DMS53 (cell line): Measurements from ENCODE around the gene FCGBP.
"Not testable (repeated sequence)": the region's sequence is repeated elsewhere in the genome, so short reads cannot be mapped to it uniquely, and the experiment has no call there.

Source experiments
- DNase-seq: peaks from one replicate; lab custom pipeline; 2025; lab: John Stamatoyannopoulos, UW

FCGBP gene

GRCh38 chr19:39917561-39918182 lies 16.8 kb downstream of the FCGBP start:
- DNase-seq: no peak

- DNase-seq: no peak
Observed at GRCh38 chr19:39916851-39917396, 17.5 kb downstream of the FCGBP start.

GRCh38 chr19:39916236-39916635 lies 18.2 kb downstream of the FCGBP start:
- DNase-seq: no peak

GRCh38 chr19:39915848-39916215 lies 18.6 kb downstream of the FCGBP start:
- DNase-seq: peak; percentile 86

DNA sequence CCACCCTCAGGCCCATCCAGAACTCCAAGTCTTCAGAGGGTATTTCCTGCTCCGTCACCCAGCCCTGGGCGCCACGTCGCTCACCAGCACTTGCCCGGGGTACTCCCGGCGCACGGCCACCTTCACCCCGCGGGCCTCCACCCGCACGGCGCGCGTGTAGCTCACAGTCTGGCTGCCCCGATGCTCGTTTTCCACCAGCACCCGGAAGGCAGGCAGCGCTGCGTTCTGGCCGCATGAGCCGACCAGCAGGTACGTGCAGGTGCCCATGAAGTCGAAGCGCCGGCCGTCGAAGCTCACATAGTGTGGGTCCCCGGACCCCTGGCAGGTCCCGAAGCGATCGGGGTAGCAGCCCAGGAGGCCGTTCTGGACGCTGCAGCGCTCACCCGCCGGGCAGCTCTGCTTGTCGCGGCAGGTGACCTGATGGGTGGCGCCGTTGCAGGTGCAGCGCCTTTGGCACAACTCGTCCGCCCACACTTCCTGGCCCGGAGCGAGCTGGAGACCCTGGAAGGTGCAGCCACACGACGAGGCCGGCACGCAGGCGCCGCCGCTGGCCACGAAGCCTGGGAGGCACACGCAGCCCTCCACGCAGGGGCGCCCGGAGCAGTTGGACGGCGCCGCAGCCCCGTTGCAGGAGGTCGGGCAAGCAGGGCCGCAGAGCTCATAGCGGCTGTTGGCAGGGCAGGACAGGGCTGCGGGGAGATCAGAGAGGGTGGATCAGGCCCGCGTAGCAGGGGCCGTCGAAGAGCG lies 19.2 kb downstream of the FCGBP start:
- peak; percentile 91 for DNase-seq

DNA sequence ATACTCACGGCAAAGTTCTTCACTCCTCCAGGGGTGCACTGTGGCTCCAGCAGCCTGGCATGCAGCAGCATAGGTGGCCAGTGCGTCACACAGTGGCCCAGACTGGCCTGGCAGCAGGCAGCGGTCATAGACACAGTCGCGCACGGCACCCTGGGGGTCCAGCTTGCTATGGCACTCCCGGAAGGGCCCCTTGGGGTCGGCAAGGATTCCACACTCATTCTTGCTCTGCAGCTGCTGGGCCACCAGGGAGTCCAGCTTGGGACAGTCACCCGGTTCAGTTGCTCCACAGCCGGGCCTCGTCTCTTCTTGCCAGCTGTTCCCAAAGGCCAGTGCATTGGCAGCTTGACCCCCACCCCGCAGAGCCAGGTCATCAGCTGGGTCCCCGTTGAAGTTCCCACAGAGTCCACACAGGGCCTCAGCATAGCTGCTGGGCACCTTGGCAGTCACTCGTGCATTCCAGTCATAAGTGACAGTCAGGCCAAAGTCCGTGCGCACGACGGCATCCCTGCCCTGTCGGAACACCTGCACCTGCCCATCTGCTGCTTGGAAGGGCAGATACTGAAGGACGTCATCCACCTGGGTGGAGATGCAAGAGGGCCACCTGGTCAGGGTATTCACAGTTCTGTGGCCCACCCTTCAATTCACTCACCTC lies 20.6 kb downstream of the FCGBP start:
- peak; percentile 95 for DNase-seq

DNA sequence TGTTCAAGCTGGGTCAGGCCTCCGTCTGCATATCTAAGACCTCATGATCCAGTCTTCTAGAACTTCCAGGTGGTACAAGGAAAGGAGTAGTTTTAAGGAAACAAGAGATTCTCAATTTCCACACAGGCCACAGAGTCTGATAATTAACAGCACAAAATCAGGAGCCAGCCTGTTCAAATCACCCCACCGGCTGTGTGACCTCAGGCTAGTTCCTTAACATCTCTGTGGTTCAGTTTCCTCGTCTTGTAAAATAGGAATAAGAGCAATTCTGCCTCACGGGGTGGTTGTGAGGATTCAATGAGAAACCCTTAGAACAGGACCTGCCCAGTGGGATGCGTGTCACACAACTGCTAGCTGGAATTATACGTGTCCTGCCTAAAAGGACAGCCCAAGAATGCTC lies 25.6 kb downstream of the FCGBP start:
- no peak for DNase-seq

DNA sequence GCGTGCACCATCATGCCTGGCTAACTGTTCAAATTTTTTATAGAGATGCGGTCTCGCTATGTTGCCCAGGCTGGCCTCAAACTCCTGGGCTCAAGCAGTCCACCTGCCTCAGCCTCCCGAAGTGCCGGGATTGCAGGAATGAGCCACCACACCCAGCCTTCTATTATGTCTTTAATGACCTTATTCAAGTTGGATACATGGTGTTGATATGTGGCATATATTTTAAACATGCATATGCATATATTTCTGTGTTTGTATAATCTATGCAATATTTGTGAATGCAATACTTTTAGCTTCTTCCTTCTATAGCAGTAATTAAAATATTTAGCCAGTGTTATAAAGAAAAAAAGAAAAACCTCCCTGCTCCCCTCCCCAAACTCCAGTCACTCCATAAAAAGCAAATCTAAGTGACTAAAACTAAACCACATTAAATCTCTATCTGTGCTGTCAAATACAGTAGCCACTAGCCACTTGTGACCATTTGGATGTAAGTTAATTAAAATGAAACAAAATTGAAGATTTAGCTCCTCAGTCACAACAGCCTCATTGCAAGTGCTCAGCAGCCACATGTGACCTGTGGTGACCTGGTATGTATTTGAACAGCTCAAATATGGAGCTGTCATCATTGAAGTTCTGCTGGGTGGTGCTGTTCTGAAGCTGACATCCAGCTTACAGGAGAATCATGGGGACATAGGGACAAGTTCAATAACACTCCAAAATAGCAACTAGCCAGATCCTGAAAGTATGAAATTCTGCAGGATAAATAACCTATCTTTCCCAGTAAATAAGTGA lies 27.4 kb downstream of the FCGBP start:
- DNase-seq: no peak

DNA sequence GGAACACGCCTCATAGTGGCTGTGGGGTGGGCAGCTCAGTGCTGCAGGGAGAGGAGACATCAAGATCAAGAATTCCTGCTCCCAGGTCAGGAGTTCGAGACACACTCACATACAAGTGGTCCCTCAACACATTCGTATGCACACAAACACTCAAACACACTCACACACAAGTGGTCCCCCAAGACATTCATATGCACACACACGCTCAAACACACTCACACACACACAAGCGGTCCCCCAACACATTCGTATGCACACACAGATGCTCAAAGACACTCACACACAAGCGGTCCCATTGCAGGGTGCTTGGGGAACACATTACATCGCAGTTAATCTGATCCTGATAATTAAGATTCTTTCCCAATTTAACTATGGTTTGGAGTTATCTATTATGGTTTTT lies 28.2 kb downstream of the FCGBP start:
- no peak for DNase-seq

DNA sequence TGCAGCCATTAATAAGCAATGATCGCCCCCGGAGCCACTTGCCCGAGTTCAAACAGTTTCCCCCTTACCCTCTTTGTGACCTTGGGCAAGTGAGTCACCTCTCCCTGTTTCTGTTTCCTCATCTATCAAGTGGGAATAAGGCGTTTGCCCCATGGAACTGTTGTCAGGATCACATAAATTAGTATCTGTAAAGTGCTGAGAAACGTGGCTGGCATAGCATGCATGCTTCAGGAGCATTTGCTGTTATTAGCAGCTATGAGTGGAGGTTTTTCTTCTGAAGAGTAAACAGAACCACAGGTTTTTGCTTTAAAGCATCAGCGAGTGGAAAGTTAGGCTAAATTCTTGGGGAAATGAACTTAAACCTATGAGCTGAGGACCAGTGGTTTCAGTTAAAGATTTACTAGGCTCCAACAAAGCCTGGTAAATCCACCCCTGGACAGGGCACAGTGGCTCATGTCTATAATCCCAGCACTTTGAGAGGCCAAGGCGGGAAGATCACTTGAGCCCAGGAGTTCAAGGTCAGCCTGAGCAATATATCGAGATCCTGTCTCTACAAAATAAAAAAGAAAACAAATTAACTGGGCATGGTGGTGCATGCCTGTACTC lies 30.8 kb downstream of the FCGBP start:
- DNase-seq: not testable (repeated sequence)

GRCh38 chr19:39902326-39902725 lies 32.1 kb downstream of the FCGBP start:
- not testable (repeated sequence) for DNase-seq

- not testable (repeated sequence) for DNase-seq
Observed at GRCh38 chr19:39901681-39902080, 32.8 kb downstream of the FCGBP start.

DNA sequence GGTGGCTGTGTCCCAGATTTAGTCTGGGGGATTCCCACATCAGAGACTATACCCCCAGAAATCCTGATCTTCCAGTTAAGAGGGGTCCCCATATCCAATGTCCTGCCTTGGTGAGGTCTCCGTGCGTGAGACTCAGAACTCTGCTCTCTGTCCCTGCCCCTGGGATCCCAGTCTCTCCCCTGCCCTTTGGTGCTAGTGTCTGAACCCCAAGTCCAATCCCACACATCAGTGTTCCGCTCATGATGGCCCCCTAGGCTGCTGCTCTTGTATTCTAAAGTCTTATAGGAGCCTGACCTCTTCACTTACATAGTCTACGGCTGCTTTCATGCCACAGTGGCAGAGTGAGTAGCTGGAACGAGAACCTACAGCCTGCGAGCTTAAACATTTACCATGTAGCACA lies 35.6 kb downstream of the FCGBP start:
- DNase-seq: not testable (repeated sequence)

DNA sequence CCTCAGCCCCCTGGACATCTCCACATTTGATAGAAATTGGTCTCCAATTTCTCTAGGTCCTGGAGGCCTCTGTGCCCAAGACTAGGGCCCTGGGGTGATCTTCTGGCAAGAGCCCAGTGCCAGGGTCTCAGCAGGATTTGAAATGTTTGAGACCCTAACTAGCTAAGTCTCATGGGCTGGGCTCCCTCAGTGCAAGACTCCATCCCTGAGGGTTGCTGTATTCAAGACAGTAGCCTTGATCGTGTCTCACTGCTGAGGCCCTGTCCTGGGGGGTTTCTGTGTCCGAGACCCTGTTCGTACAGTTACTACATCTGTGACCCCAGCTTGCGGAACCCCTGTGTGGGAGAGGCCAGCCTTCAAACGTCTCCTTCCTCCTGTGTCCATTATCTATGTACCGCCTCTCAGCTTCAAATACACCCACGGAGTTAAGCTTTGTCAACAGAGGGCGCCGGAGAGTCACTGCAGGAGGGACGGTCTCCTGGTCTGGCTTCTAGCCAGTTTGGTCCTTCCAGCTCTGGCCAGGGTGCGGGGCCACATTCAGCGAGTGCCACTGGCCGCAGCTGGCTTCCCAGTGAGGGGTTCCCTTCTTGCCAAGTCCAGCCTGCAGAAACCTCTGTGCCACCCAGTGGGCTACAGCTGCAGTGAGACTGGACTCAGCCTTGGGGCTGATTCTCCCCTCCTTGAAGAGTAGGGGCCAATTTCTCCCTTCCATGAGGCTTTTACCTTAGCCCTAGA lies 36.8 kb downstream of the FCGBP start:
- DNase-seq: peak; percentile 87

DNA sequence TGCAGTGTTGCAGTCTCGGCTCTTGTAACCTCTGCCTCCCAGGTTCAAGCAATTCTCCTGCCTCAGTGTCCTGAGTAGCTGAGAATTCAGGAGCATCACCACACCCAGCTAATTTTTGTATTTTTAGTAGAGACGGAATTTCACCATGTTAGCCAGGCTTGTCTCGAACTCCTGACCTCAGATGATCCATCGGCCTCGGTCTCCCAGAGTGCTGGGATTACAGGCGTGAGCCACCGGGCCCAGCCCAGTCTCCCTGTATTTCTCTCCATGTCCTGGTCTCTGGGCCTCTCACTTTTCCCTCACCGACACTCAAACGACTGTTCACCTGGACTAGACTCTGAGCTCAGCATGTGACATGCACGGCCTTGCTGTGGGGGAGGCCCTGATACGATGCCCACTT lies 39.3 kb downstream of the FCGBP start:
- not testable (repeated sequence) for DNase-seq

DNA sequence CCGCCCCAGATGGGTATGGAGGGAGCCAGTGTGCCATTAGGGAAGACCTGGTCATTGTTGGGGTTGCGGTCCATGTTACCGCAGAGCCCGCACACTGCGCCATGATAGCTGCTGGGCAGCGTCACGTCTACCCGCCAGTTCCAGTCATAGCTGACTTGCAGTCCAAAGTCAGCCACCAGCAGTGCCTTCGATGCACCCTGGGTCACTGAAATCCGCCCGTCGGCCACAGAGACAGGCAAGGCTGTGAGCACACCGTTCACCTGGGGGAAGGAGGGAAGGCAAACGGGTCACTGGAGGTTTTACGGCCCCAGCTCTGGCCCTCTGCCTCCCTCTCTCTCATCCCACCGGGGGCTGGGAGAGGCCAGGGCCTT lies 40.2 kb downstream of the FCGBP start:
- not testable (repeated sequence) for DNase-seq

DNA sequence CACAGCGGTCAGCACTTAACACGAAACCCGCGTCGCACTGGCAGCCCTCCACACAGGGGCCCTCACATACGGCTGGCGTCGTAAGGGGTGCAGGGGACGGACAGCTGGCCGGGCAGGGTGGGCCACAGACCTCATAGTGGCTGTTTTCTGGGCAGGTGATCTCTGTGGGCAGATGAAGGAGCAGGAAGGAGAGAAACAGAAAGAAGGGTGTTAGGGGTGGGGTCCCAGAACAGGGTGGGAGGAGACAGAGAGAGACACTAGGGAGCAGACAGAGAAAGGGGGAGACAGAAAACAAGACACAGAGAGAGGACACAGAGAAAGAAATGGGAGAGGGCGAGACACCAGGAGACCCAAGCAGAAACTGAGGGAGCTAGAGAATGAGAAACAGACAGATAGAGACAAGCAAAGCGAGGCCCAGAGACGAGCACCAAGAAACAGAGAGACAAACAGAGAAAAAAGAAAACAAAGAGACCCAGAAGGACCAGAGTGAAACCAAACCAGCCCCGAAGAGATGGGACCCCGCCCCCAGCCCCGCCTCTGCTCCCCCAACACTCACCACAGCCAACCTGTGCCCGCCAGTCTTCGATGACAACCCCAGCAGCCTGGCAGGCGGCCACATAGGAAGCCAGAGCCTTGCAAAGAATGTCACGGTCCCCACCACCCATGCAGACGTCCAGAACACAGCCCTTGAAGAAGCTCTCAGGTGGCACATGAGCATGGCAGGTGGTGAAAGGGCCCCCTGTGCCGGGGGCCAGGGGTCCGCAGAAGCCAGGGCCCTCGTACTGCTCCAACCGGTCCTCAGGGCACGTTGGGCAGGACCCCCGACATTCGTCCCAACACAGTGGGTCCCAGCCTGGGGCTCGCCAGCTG lies 40.8 kb downstream of the FCGBP start:
- DNase-seq: not testable (repeated sequence)

DNA sequence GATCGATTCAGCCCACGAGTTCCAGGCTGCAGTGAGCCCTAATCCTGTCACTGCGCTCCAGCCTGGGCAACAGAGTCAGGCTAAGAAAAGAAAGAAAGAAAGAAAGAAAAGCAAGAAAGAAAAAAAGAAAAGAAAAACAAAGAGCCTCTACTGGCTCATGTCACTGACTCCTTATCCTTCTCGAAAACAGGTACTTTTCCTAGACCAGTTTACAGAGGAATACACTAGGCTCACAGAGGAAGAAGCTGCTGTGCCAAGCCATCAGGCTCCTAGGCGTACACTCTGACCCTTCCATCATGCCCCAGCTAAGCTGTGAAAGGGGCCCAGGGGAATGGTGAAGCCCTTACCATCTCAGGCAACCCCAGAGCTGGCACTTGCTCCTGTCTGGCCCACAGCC lies 41.9 kb downstream of the FCGBP start:
- DNase-seq: not testable (repeated sequence)

DNA sequence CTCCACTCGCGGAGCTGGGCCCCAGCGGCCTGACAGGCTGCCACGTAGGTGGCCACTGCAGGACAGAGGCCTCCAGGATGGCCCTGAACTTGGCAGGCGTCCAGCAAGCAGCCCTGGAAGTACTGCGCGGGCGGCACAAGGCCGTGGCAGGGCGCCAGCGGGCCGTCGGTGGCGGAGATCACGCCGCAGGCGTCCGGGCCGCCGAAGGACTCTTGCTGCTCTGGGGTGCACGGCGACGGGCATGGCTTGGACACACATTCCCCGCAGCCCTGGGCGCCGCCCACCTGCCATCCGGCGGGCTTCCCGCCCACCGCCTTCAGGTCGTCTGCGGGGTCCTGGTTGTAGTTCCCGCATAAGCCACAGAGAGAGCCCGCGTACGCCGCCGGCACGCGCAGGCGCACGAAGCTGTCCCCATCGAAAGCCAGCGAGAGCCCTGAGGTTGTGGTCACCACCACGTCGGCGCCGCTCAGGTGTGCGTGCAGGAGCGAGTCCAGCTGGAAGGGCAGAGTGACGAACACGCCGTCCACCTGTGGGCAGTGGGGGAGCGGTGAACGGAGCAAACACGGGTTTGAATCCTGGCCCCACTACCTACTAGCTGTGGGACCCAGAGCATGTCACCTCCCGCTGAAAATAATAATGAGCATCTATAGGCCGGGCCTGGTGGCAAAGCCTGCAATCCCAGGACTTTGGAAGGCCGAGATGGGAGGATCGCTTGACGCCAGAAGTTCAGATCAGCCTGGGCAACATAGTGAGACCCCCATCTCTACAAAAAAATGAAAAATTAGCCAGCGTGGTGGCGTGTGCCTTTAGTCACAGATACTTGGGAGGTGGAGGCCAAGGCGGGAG lies 42.6 kb downstream of the FCGBP start:
- not testable (repeated sequence) for DNase-seq
